HepG2 (cell line): Measurements from ENCODE around the gene PLSCR3. TPM values are rescaled to one million over a fixed set of nuclear protein-coding genes. Genes with fewer than 3 reads are reported as not detected.

ENCODE experiments used
- ARNT2 ChIP-seq: sonication (generic); formaldehyde crosslinking; IDR thresholded peaks from 2 replicates; pipeline ENCODE4 v1.8.0; 2022; ENCODE audit warnings: mild to moderate bottlenecking, low read depth, missing genetic modification reagents, moderate library complexity
- ESRRA ChIP-seq: sonication (generic); formaldehyde crosslinking; IDR thresholded peaks from 2 replicates; pipeline ENCODE4 v1.5.1; 2020; ENCODE audit warnings: mild to moderate bottlenecking, low read depth, missing genetic modification reagents
- FOXK1 ChIP-seq: sonication (generic); formaldehyde crosslinking; IDR thresholded peaks from 2 replicates; pipeline ENCODE4 v1.4.0; 2020; ENCODE audit warnings: low read depth, missing genetic modification reagents, borderline replicate concordance
- PBX2 ChIP-seq: IDR thresholded peaks from 2 replicates; pipeline ENCODE4 v1.6.1; 2016; ENCODE audit warnings: control low read depth
- SIN3B ChIP-seq: fragments of 150-350 bp; IDR thresholded peaks from 2 replicates; pipeline ENCODE4 v1.6.1; 2014; ENCODE audit warnings: low read length
- SSRP1 ChIP-seq: IDR thresholded peaks from 2 replicates; pipeline ENCODE4 v1.6.1; 2016; ENCODE audit warnings: control low read depth
- XRCC5 ChIP-seq: fragments of 200-400 bp; formaldehyde crosslinking; optimal IDR thresholded peaks from 2 replicates; pipeline ENCODE3; 2017; ENCODE audit warnings: mild to moderate bottlenecking, low read length
- ZBTB42 ChIP-seq: sonication (generic); formaldehyde crosslinking; IDR thresholded peaks from 2 replicates; pipeline ENCODE4 v1.5.0; 2020; ENCODE audit warnings: mild to moderate bottlenecking, missing genetic modification reagents
- ZFX ChIP-seq: sonication (generic); formaldehyde crosslinking; IDR thresholded peaks from 2 replicates; pipeline ENCODE4 v1.4.0; 2020; ENCODE audit warnings: mild to moderate bottlenecking, low read depth, missing genetic modification reagents, moderate library complexity
- ZHX1 ChIP-seq: sonication (generic); formaldehyde crosslinking; IDR thresholded peaks from 2 replicates; pipeline ENCODE4 v1.8.1; 2022; ENCODE audit warnings: low read depth, mild to moderate bottlenecking, missing genetic modification reagents
- ZNF574 ChIP-seq: sonication (generic); formaldehyde crosslinking; IDR thresholded peaks from 2 replicates; pipeline ENCODE4 v1.4.0; 2020; ENCODE audit warnings: missing genetic modification reagents
- polyA plus RNA-seq, 8 experiments: library from polyadenylated mRNA; depleted of rRNA in 3 of 8; stranded (reverse) in 7 of 8; unstranded in 1 of 8; fragments of >200 nt; fragmentation: Illumina TruSeq in 4 of 8; extraction: Trizol in 4 of 8; gene quantifications; 2 replicates each; pipeline versions ENCODE4 v1.2.1 to v1.2.3, GENCODE V29; 2011 to 2016; ENCODE audit warnings: low read depth in 4 of 8, missing spikeins in 1 of 8, mixed read lengths in 1 of 8; ENCODE audit not compliant: insufficient read depth in 1 of 8
- total RNA-seq, 5 experiments: library from RNA; depleted of rRNA; stranded (reverse); fragments of >200 nt; fragmentation: Illumina TruSeq; extraction: Trizol; gene quantifications; 2 replicates each; pipeline ENCODE4 v1.2.3, GENCODE V29; 2016; ENCODE audit warnings: low read depth in 1 of 5
- TF ChIP-seq, protein P1 (sequence below): sonication (generic); formaldehyde crosslinking; IDR thresholded peaks from 2 replicates; pipeline ENCODE4 v1.8.1; 2022; ENCODE audit warnings: mild to moderate bottlenecking, missing genetic modification reagents

Gene PLSCR3
- total and polyA plus RNA-seq, 2 of the 13 experiments (the other 11 are each of a cell fraction or from before 2014, with no cell fraction given): 5.6 to 6.2 TPM

GRCh38 chr17:7394452-7395191 is at the start of gene PLSCR3 (continued):
- TF ChIP-seq ARNT2 (CRISPR knock-in tag) (peak; percentile 85), FOXK1 (CRISPR knock-in tag) (no peak), ZNF574 (CRISPR knock-in tag) (peak; percentile 75), SIN3B (no peak), ZBTB42 (CRISPR knock-in tag) (no peak), SSRP1 (CRISPR knock-in tag) (no peak), ESRRA (no peak), XRCC5 (peak; percentile 21), PBX2 (CRISPR knock-in tag) (no peak), ZHX1 (CRISPR knock-in tag) (peak; percentile 80), ZFX (CRISPR knock-in tag) (peak; percentile 78)
- TF ChIP-seq, protein P1, sequence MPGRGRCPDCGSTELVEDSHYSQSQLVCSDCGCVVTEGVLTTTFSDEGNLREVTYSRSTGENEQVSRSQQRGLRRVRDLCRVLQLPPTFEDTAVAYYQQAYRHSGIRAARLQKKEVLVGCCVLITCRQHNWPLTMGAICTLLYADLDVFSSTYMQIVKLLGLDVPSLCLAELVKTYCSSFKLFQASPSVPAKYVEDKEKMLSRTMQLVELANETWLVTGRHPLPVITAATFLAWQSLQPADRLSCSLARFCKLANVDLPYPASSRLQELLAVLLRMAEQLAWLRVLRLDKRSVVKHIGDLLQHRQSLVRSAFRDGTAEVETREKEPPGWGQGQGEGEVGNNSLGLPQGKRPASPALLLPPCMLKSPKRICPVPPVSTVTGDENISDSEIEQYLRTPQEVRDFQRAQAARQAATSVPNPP (CRISPR knock-in tag): peak; percentile 65; the same call in 1 of the 2 replicates
